HCT116 (cell line): ENCODE results near the gene ACP1. TPM values are rescaled to one million over a fixed set of nuclear protein-coding genes. Genes with fewer than 3 reads are reported as not detected.
A peak's percentile ranks its signal among the peaks of the same experiment; 100 is the strongest.
"Not testable (repeated sequence)": the region's sequence is repeated elsewhere in the genome, so short reads cannot be mapped to it uniquely, and the experiment has no call there.

Experiments
- ATAC-seq: fragments of 200-7000 bp; cut with Tn5 transposase; 2 replicates; pipeline ENCODE4 v1.9.1; 2020; ENCODE audit warnings: mild to moderate bottlenecking, moderate library complexity
- BruUV-seq: library from RNA; stranded (reverse); fragments of 400-500 nt; replicated peaks from 2 replicates; lab custom pipeline; 2021; lab: Mats Ljungman, UMichigan
- CTCF ChIA-PET: fragments of 300-600 bp; sonication (Branson Sonifier 250); formaldehyde crosslinking; loops from one replicate; lab custom pipeline; 2021; ENCODE audit warnings: antibody characterized with exemption; lab: Charles Lee
- POLR2A ChIA-PET: fragments of 300-600, 350-600 bp; sonication (Branson Sonifier 250); formaldehyde crosslinking; loops from one replicate; lab custom pipeline; 2021; ENCODE audit warnings: antibody characterized with exemption; lab: Charles Lee
- RAD21 ChIA-PET, 2 experiments: fragments of 300-600 bp; sonication (Branson Sonifier 250); formaldehyde crosslinking; loops; one replicate each; lab custom pipeline; 2023; ENCODE audit warnings: low total read pairs in 2 of 2; ENCODE audit not compliant: uncharacterized antibody in 2 of 2, unreplicated experiment in 2 of 2, low non-redundant PET in 1 of 2; lab: Charles Lee
- DNase-seq: peaks from one replicate; pipeline ENCODE4 v3.0.0-alpha.2; 2010; ENCODE audit warnings: low read depth, low spot score
- H2AFZ ChIP-seq: fragments of 200-600 bp; shearing (Covaris generic), sonication (generic); 2 replicates; pipeline ENCODE4 v1.6.1; 2017; ENCODE audit warnings: low read depth, mixed run types, mixed read lengths, antibody characterized with exemption, low read length; ENCODE audit not compliant: poor library complexity, severe bottlenecking
- H3K27ac ChIP-seq: 2 replicates; pipeline ENCODE4 v1.5.1; 2012; ENCODE audit warnings: low read depth, low read length
- H3K27me3 ChIP-seq: fragments of 200-600 bp; sonication (generic); 2 replicates; pipeline ENCODE4 v1.6.1; 2016; ENCODE audit warnings: mixed run types, low read length, mixed read lengths; ENCODE audit not compliant: insufficient read depth
- H3K36me3 ChIP-seq, 2 experiments: fragments of 200-500 bp in 1 of 2; fragments of 200-600 bp in 1 of 2; sonication (Bioruptor generic) in 1 of 2; sonication (generic) in 1 of 2; 2 replicates each; pipeline versions ENCODE4 v1.5.1 to v1.6.1; 2014 to 2016; ENCODE audit warnings: low read length in 2 of 2, inconsistent platforms in 1 of 2, mixed read lengths in 1 of 2, mixed run types in 1 of 2; ENCODE audit not compliant: insufficient read depth in 2 of 2, control insufficient read depth in 1 of 2
- H3K4me1 ChIP-seq, 2 experiments: fragments of 200-600 bp in 1 of 2; sonication (generic) in 1 of 2; 2 replicates each; pipeline versions ENCODE4 v1.5.1 to v1.6.1; 2012 to 2017; ENCODE audit warnings: low read length in 2 of 2, inconsistent platforms in 1 of 2, mild to moderate bottlenecking in 1 of 2, mixed read lengths in 1 of 2, mixed run types in 1 of 2, moderate library complexity in 1 of 2; ENCODE audit not compliant: insufficient read depth in 2 of 2, control insufficient read depth in 1 of 2
- H3K4me2 ChIP-seq: fragments of 200-600 bp; sonication (generic); 2 replicates; pipeline ENCODE4 v1.6.1; 2017; ENCODE audit warnings: mixed run types, low read length, mixed read lengths
- H3K4me3 ChIP-seq, 2 experiments: fragments of 200-600 bp in 1 of 2; sonication (generic) in 1 of 2; replicated peaks in 1 of 2; 2 replicates each; pipeline ENCODE4 v1.5.1; 2011 to 2016; ENCODE audit warnings: low read length in 2 of 2, control low read depth in 1 of 2, low read depth in 1 of 2, mild to moderate bottlenecking in 1 of 2, mixed read lengths in 1 of 2, mixed run types in 1 of 2
- H3K79me2 ChIP-seq: fragments of 200-600 bp; sonication (generic); 2 replicates; pipeline ENCODE4 v1.6.1; 2017; ENCODE audit warnings: mild to moderate bottlenecking, mixed run types, low read length, moderate library complexity, mixed read lengths; ENCODE audit not compliant: insufficient read depth
- H3K9ac ChIP-seq: fragments of 200-600 bp; sonication (generic); 2 replicates; pipeline ENCODE4 v1.6.1; 2016; ENCODE audit warnings: low read length, mixed read lengths
- H3K9me2 ChIP-seq: fragments of 200-600 bp; sonication (generic), shearing (Covaris generic); 2 replicates; pipeline ENCODE4 v1.6.1; 2017; ENCODE audit warnings: mixed run types, mild to moderate bottlenecking, moderate library complexity; ENCODE audit not compliant: insufficient read depth
- H3K9me3 ChIP-seq, 2 experiments: fragments of 200-500 bp in 1 of 2; fragments of 200-600 bp in 1 of 2; sonication (Bioruptor generic) in 1 of 2; sonication (generic) in 1 of 2; 2 replicates each; pipeline ENCODE4 v1.6.1; 2014 to 2017; ENCODE audit warnings: low read length in 2 of 2, mixed read lengths in 2 of 2, inconsistent platforms in 1 of 2, low read depth in 1 of 2, mild to moderate bottlenecking in 1 of 2, mixed run types in 1 of 2, moderate library complexity in 1 of 2; ENCODE audit not compliant: control insufficient read depth in 1 of 2, insufficient read depth in 1 of 2
- H4K20me1 ChIP-seq: fragments of 200-600 bp; sonication (generic), shearing (Covaris generic); 2 replicates; pipeline ENCODE4 v1.6.1; 2017; ENCODE audit warnings: mixed run types, mild to moderate bottlenecking, moderate library complexity; ENCODE audit not compliant: insufficient read depth
- ATF3 ChIP-seq: IDR thresholded peaks from 2 replicates; pipeline ENCODE4 v1.6.1; 2012
- CBX3 ChIP-seq: IDR thresholded peaks from 2 replicates; pipeline ENCODE4 v1.6.1; 2012; ENCODE audit warnings: low read depth
- EGR1 ChIP-seq: IDR thresholded peaks from 2 replicates; pipeline ENCODE4 v1.6.1; 2012; ENCODE audit warnings: low read depth
- ELF1 ChIP-seq: IDR thresholded peaks from 2 replicates; pipeline ENCODE4 v1.6.1; 2012; ENCODE audit warnings: low read depth, borderline replicate concordance
- FOSL1 ChIP-seq: IDR thresholded peaks from 2 replicates; pipeline ENCODE4 v1.6.1; 2012; ENCODE audit warnings: low read depth
- JUND ChIP-seq: IDR thresholded peaks from 2 replicates; pipeline ENCODE4 v1.6.1; 2012
- MAX ChIP-seq: IDR thresholded peaks from 2 replicates; pipeline ENCODE4 v1.6.1; 2012
- POLR2A ChIP-seq: IDR thresholded peaks from 2 replicates; pipeline ENCODE4 v1.7.0; 2011; ENCODE audit warnings: borderline replicate concordance; ENCODE audit not compliant: insufficient read depth, insufficient read length; ENCODE audit errors: extremely low read depth
- POLR2AphosphoS5 ChIP-seq: IDR thresholded peaks from 2 replicates; pipeline ENCODE4 v1.6.1; 2011; ENCODE audit warnings: mild to moderate bottlenecking, low read depth, low read length, moderate library complexity
- RAD21 ChIP-seq: IDR thresholded peaks from 2 replicates; pipeline ENCODE4 v1.6.1; 2012; ENCODE audit warnings: low read depth, mild to moderate bottlenecking
- SP1 ChIP-seq: IDR thresholded peaks from 2 replicates; pipeline ENCODE4 v1.6.1; 2012; ENCODE audit warnings: low read depth
- SRF ChIP-seq: IDR thresholded peaks from 2 replicates; pipeline ENCODE4 v1.6.1; 2012; ENCODE audit warnings: low read depth
- TCF7L2 ChIP-seq: IDR thresholded peaks from 2 replicates; pipeline ENCODE4 v1.7.0; 2011; ENCODE audit warnings: borderline replicate concordance, inconsistent platforms; ENCODE audit not compliant: insufficient read depth, insufficient read length; ENCODE audit errors: extremely low read depth
- YY1 ChIP-seq: IDR thresholded peaks from 2 replicates; pipeline ENCODE4 v1.6.1; 2011; ENCODE audit warnings: low read length, low read depth, moderate library complexity, mild to moderate bottlenecking; ENCODE audit not compliant: insufficient replicate concordance; ENCODE audit errors: extremely low read depth
- ZBTB33 ChIP-seq: IDR thresholded peaks from 2 replicates; pipeline ENCODE4 v1.6.1; 2011; ENCODE audit warnings: mild to moderate bottlenecking, low read length, moderate library complexity; ENCODE audit not compliant: insufficient replicate concordance; ENCODE audit errors: extremely low read depth
- ZNF274 ChIP-seq: fragments of 200-500 bp; sonication (Bioruptor generic); IDR thresholded peaks from 2 replicates; pipeline ENCODE4 v1.6.1; 2014; ENCODE audit warnings: mild to moderate bottlenecking, low read depth, low read length, inconsistent platforms
- intact Hi-C: fragments of 100-400 bp; cut with micrococcal nuclease; formaldehyde crosslinking; loops from 2 replicates; pipeline ENCODE4 v1.10.0; 2022
- total RNA-seq: library from RNA; stranded (reverse); gene quantifications from one replicate; pipeline ENCODE4 v1.2.1, GENCODE V29; 2021; ENCODE audit not compliant: unreplicated experiment

The ACP1 gene
- total RNA-seq, 1 experiment from 2014 or later, result 113 TPM

GRCh38 chr2:314561-315336, 50.0 kb downstream of the ACP1 start:
- no peak overlapping the region for H3K4me3 ChIP-seq
- POLR2A ChIA-PET, result no interaction called here
- no peaks in the 10 kb centered on the region for H3K79me2 ChIP-seq
- ATAC-seq (no peak), DNase-seq (no peak)
- TF ChIP-seq ZBTB33, result no peak
- no peak for TF ChIP-seq TCF7L2
- TF ChIP-seq POLR2A, result no peak
- no peak for TF ChIP-seq POLR2AphosphoS5
- TF ChIP-seq SP1, result no peak
- TF ChIP-seq RAD21, result no peak
- TF ChIP-seq ELF1, result no peak
- no peak for TF ChIP-seq CBX3
- no peak for TF ChIP-seq SRF
- no peak for TF ChIP-seq ATF3
- TF ChIP-seq YY1, result no peak
- TF ChIP-seq MAX, result no peak
- no peak for TF ChIP-seq ZNF274
- TF ChIP-seq EGR1, result no peak
- no peak for TF ChIP-seq JUND
- no peak for TF ChIP-seq FOSL1
- H3K9me3 ChIP-seq, result no peaks in the 10 kb centered on the region
- H3K27me3 ChIP-seq, result no peaks in the 10 kb centered on the region
- H3K9me2 ChIP-seq, result no peaks in the 10 kb centered on the region
- no peaks in the 10 kb centered on the region for H3K36me3 ChIP-seq
- no peak overlapping the region for H2AFZ ChIP-seq
- CTCF ChIA-PET, result no interaction called here
- intact Hi-C loops, result no loop called here
- H3K4me1 ChIP-seq, result no peaks in the 10 kb centered on the region
- BruUV-seq, result no TSS peak
- no peak overlapping the region for H3K9ac ChIP-seq
- no peaks in the 10 kb centered on the region for H4K20me1 ChIP-seq
- H3K27ac ChIP-seq, result no peak overlapping the region
- no peak overlapping the region for H3K4me2 ChIP-seq
- RAD21 ChIA-PET, result no interaction called here

- intact Hi-C loops, result not testable (repeated sequence)
- CTCF ChIA-PET, result interaction anchor here (1.1 kb wide), 1 partner anchor 17 kb away, joined by 3 read pairs; no protein-coding TSS in a partner anchor
Measured at GRCh38 chr2:315925-316324, 51.2 kb downstream of the ACP1 start.

More at GRCh38 chr2:315925-316324, 51.2 kb downstream of the ACP1 start:
- BruUV-seq, H3K4me1 ChIP-seq, POLR2A ChIA-PET, H3K79me2 ChIP-seq, H3K9ac ChIP-seq, H3K27ac ChIP-seq, H3K4me3 ChIP-seq, H2AFZ ChIP-seq, H3K9me3 ChIP-seq, H3K36me3 ChIP-seq, DNase-seq, H4K20me1 ChIP-seq, H3K4me2 ChIP-seq, H3K27me3 ChIP-seq, RAD21 ChIA-PET, H3K9me2 ChIP-seq: not testable (repeated sequence)
- ATAC-seq, result 0 out of 2 replicates have a peak, but pooled peaks have one; percentile 20
